Endothelial cell of umbilical vein (primary cell): ENCODE results near the gene MRPL32. TPM values are rescaled to one million over a fixed set of nuclear protein-coding genes. Genes with fewer than 3 reads are reported as not detected.

Experiments used
- BruUV-seq: library from RNA; stranded (reverse); fragments of 400-500 nt; replicated peaks from 2 replicates; lab custom pipeline; 2021; lab: Mats Ljungman, UMichigan
- CTCF ChIA-PET: fragments of 300-600, 350-600 bp; sonication (Branson Sonifier 250); formaldehyde crosslinking; loops from one replicate; lab custom pipeline; 2021; ENCODE audit warnings: antibody characterized with exemption, inconsistent platforms; lab: Charles Lee
- POLR2A ChIA-PET: fragments of 300-600, 350-600 bp; sonication (Branson Sonifier 250); formaldehyde crosslinking; loops from one replicate; lab custom pipeline; 2021; ENCODE audit warnings: antibody characterized with exemption, inconsistent platforms; lab: Charles Lee
- DNase-seq: peaks from one replicate; pipeline ENCODE4 v3.0.0-alpha.2; 2011; ENCODE audit warnings: low read depth, low spot score
- FAIRE-seq: peaks from 2 replicates; lab custom pipeline; 2011; peaks lifted over from hg19 to GRCh38; lab: Jason Lieb, UNC
- H2AFZ ChIP-seq: 2 replicates; pipeline ENCODE4 v1.6.0; 2012; ENCODE audit warnings: low read depth, low read length, control low read depth, inconsistent platforms
- H3K27ac ChIP-seq: 2 replicates; pipeline ENCODE4 v1.5.1; 2011; ENCODE audit warnings: low read depth, mild to moderate bottlenecking, control low read depth, low read length, moderate library complexity; ENCODE audit not compliant: insufficient read depth
- H3K27me3 ChIP-seq, 2 experiments: 2 replicates each; pipeline versions ENCODE4 v1.6.0 to v1.6.1; 2011; ENCODE audit warnings: low read length in 2 of 2, mixed read lengths in 1 of 2; ENCODE audit not compliant: control insufficient read depth in 2 of 2, insufficient read depth in 2 of 2
- H3K36me3 ChIP-seq, 2 experiments: 2 replicates in 1 of 2; 3 replicates in 1 of 2; pipeline ENCODE4 v1.5.1; 2011; ENCODE audit warnings: low read length in 2 of 2, mild to moderate bottlenecking in 1 of 2, moderate library complexity in 1 of 2; ENCODE audit not compliant: control insufficient read depth in 2 of 2, insufficient read depth in 2 of 2; ENCODE audit errors: extremely low read depth in 1 of 2
- H3K4me1 ChIP-seq: 3 replicates; pipeline ENCODE4 v1.5.1; 2011; ENCODE audit warnings: mild to moderate bottlenecking, low read length; ENCODE audit not compliant: control insufficient read depth, insufficient read depth; ENCODE audit errors: extremely low read depth
- H3K4me2 ChIP-seq: 2 replicates; pipeline ENCODE4 v1.6.1; 2011; ENCODE audit warnings: low read length, control low read depth, mixed read lengths; ENCODE audit not compliant: insufficient read depth
- H3K4me3 ChIP-seq, 3 experiments: fragments of 200-600 bp in 1 of 3; sonication (generic), shearing (Covaris generic) in 1 of 3; replicated peaks in 1 of 3; 2 replicates each; pipeline ENCODE4 v1.5.1; 2011 to 2016; ENCODE audit warnings: control low read depth in 3 of 3, low read length in 3 of 3, mild to moderate bottlenecking in 2 of 3, inconsistent platforms in 1 of 3, low read depth in 1 of 3, moderate library complexity in 1 of 3; ENCODE audit not compliant: insufficient read depth in 1 of 3
- H3K79me2 ChIP-seq: 2 replicates; pipeline ENCODE4 v1.6.0; 2012; ENCODE audit warnings: low read length, inconsistent platforms; ENCODE audit not compliant: control insufficient read depth, insufficient read depth
- H3K9ac ChIP-seq: replicated peaks from 2 replicates; pipeline ENCODE3; 2011; ENCODE audit warnings: low read length, control low read depth; ENCODE audit not compliant: insufficient read depth; ENCODE audit errors: extremely low read depth
- H3K9me1 ChIP-seq: replicated peaks from 3 replicates; pipeline ENCODE4 v1.6.0; 2011; ENCODE audit warnings: mild to moderate bottlenecking, low read length; ENCODE audit not compliant: control insufficient read depth, insufficient read depth; ENCODE audit errors: extremely low read depth
- H3K9me3 ChIP-seq: replicated peaks from 2 replicates; pipeline ENCODE4 v1.5.1; 2012; ENCODE audit warnings: low read length, inconsistent platforms; ENCODE audit not compliant: control insufficient read depth, insufficient read depth
- H4K20me1 ChIP-seq: replicated peaks from 2 replicates; pipeline ENCODE3; 2011; ENCODE audit warnings: mild to moderate bottlenecking, low read length; ENCODE audit not compliant: control insufficient read depth, insufficient read depth; ENCODE audit errors: extremely low read depth
- CTCF ChIP-seq, 2 donors: IDR thresholded peaks; 1 replicate in 1 of 2; 2 replicates in 1 of 2; pipeline ENCODE4 v1.5.1; 2011; ENCODE audit warnings: low read length in 2 of 2, mild to moderate bottlenecking in 2 of 2, moderate library complexity in 2 of 2, control low read depth in 1 of 2, inconsistent platforms in 1 of 2, low read depth in 1 of 2; ENCODE audit not compliant: insufficient read depth in 1 of 2; ENCODE audit errors: extremely low read depth in 1 of 2
- EZH2 ChIP-seq: IDR thresholded peaks from 2 replicates; pipeline ENCODE4 v1.6.1; 2012; ENCODE audit warnings: borderline replicate concordance, low read depth, mild to moderate bottlenecking, moderate library complexity, low read length, inconsistent platforms; ENCODE audit not compliant: severe bottlenecking
- FOS ChIP-seq: IDR thresholded peaks from 2 replicates; pipeline ENCODE4 v1.6.1; 2011; ENCODE audit warnings: mild to moderate bottlenecking, low read length, moderate library complexity, borderline replicate concordance; ENCODE audit not compliant: insufficient read depth
- GATA2 ChIP-seq: IDR thresholded peaks from 2 replicates; pipeline ENCODE4 v1.7.0; 2011; ENCODE audit warnings: low read depth, mild to moderate bottlenecking, moderate library complexity, mixed read lengths, low read length; ENCODE audit not compliant: insufficient read length, insufficient read depth
- JUN ChIP-seq: IDR thresholded peaks from 2 replicates; pipeline ENCODE4 v1.6.1; 2011; ENCODE audit warnings: borderline replicate concordance, low read depth; ENCODE audit not compliant: insufficient read length, insufficient read depth
- MAX ChIP-seq: IDR thresholded peaks from 2 replicates; pipeline ENCODE4 v1.6.1; 2011; ENCODE audit not compliant: insufficient read depth, insufficient read length
- MYC ChIP-seq: IDR thresholded peaks from one replicate; pipeline ENCODE4 v1.6.1; 2011; ENCODE audit warnings: mild to moderate bottlenecking, low read depth, low read length
- POLR2A ChIP-seq: IDR thresholded peaks from 2 replicates; pipeline ENCODE4 v1.6.1; 2012; ENCODE audit warnings: low read depth, mild to moderate bottlenecking, control low read depth, low read length
- POLR2AphosphoS5 ChIP-seq: IDR thresholded peaks from 2 replicates; pipeline ENCODE4 v1.6.1; 2012; ENCODE audit warnings: low read depth, mild to moderate bottlenecking, control low read depth, low read length, moderate library complexity; ENCODE audit not compliant: insufficient read depth
- dilution Hi-C: fragments of 300-500 bp; cut with MboI; formaldehyde crosslinking; loops from one replicate; pipeline ENCODE4 v1.15.0; 2019; ENCODE audit warnings: low sequenced_read_pairs; ENCODE audit not compliant: extremely low pct_ligation_motif_present
- intact Hi-C: fragments of 100-400 bp; cut with micrococcal nuclease; formaldehyde crosslinking; loops from one replicate; pipeline ENCODE4 v1.10.0; 2022
- polyA plus RNA-seq, 4 experiments: library from polyadenylated mRNA; depleted of rRNA in 3 of 4; stranded (reverse) in 3 of 4; unstranded in 1 of 4; fragments of >200 nt; gene quantifications; 2 replicates each; pipeline versions ENCODE4 v1.2.1 to v1.2.3, GENCODE V29; 2011 to 2012; ENCODE audit warnings: missing spikeins in 1 of 4
- total RNA-seq: library from RNA; stranded (reverse); gene quantifications from 2 replicates; pipeline ENCODE4 v1.2.3, GENCODE V29; 2021

MRPL32 gene
- total and polyA plus RNA-seq, 2 donors (not counting 3 experiments of a cell fraction or from before 2014, with no cell fraction given) = 39.9 to 62.2 TPM

GRCh38 chr7:42925630-42926029, 6.5 kb upstream of the MRPL32 start:
- ChIA-PET POLR2A (no interaction called here), CTCF (no interaction called here)
- DNase-seq = no peak
- no peak for TF ChIP-seq FOS
- Histone ChIP-seq H3K4me3 (no peak overlapping the region), H3K4me2 (no peak overlapping the region), H3K27ac (no peak overlapping the region), H4K20me1 (no peaks in the 10 kb centered on the region), H3K9me1 (no peaks in the 10 kb centered on the region), H3K36me3 (peaks cover 14 to 23% of the 10 kb centered on the region in 2 experiments), H3K79me2 (peaks cover 41% of the 10 kb centered on the region), H3K4me1 (peaks cover 16% of the 10 kb centered on the region), H3K9ac (no peak overlapping the region), H2AFZ (no peak overlapping the region), H3K27me3 (no peaks in the 10 kb centered on the region), H3K9me3 (no peaks in the 10 kb centered on the region)
- intact Hi-C loops = no loop called here
- dilution Hi-C loops = no loop called here
- no peak for FAIRE-seq
- no TSS peak for BruUV-seq

GRCh38 chr7:42926204-42926603, 6.0 kb upstream of the MRPL32 start:
- Histone ChIP-seq H3K9me1 (no peaks in the 10 kb centered on the region), H2AFZ (no peak overlapping the region), H4K20me1 (no peaks in the 10 kb centered on the region), H3K4me1 (peaks cover 21% of the 10 kb centered on the region), H3K36me3 (peaks cover 14 to 23% of the 10 kb centered on the region in 2 experiments), H3K9ac (no peak overlapping the region), H3K79me2 (peaks cover 47% of the 10 kb centered on the region), H3K27ac (no peak overlapping the region), H3K9me3 (no peaks in the 10 kb centered on the region), H3K4me2 (no peak overlapping the region), H3K4me3 (no peak overlapping the region), H3K27me3 (no peaks in the 10 kb centered on the region)
- TF ChIP-seq EZH2 (no peak), FOS (no peak), POLR2A (no peak), POLR2AphosphoS5 (no peak), JUN (no peak), MYC (no peak), GATA2 (no peak), CTCF (IDR thresholded peaks at IDR 0.05; ENCODE audit: extremely low read depth in 1 of 2, insufficient read depth in 1 of 2, low read depth in 1 of 2, low read length in 2 of 2) (no peak), MAX (no peak)
- DNase-seq = no peak
- dilution Hi-C loops = no loop called here
- FAIRE-seq = no peak
- CTCF ChIA-PET = interaction anchor here (1.3 kb wide), 1 partner anchor 15 kb away, joined by 5 read pairs; no protein-coding TSS in a partner anchor
- no TSS peak for BruUV-seq
- intact Hi-C loops = no loop called here
- POLR2A ChIA-PET = no interaction called here
